HUES64 (cell line): ENCODE results near the gene ATP6V1B1.
"Not testable (repeated sequence)": the region's sequence is repeated elsewhere in the genome, so short reads cannot be mapped to it uniquely, and the experiment has no call there.

Experiments used
- H3K27ac ChIP-seq: 2 replicates; pipeline ENCODE4 v1.7.0; 2013; ENCODE audit warnings: low read depth, low read length, inconsistent platforms
- H3K27me3 ChIP-seq: 2 replicates; pipeline ENCODE4 v1.6.1; 2013; ENCODE audit warnings: mild to moderate bottlenecking, low read length; ENCODE audit not compliant: insufficient read depth
- H3K36me3 ChIP-seq: 2 replicates; pipeline ENCODE4 v1.6.1; 2013; ENCODE audit warnings: mild to moderate bottlenecking, low read length; ENCODE audit not compliant: insufficient read depth
- H3K4me1 ChIP-seq: 2 replicates; pipeline ENCODE4 v1.6.1; 2013; ENCODE audit warnings: mild to moderate bottlenecking, low read length, moderate library complexity; ENCODE audit not compliant: insufficient read depth
- H3K4me3 ChIP-seq: 2 replicates; pipeline ENCODE4 v1.5.1; 2013; ENCODE audit warnings: mild to moderate bottlenecking, low read length, moderate library complexity
- H3K9ac ChIP-seq: 2 replicates; pipeline ENCODE4 v1.6.1; 2013; ENCODE audit warnings: mild to moderate bottlenecking, low read depth, low read length
- H3K9me3 ChIP-seq: 2 replicates; pipeline ENCODE4 v1.6.1; 2013; ENCODE audit warnings: low read depth, low read length; ENCODE audit not compliant: insufficient read depth
- WGBS: fragments of 150-250, 120-280 bp; methylation state at CpG from one replicate; pipeline ENCODE4 v1.1.7; 2013; ENCODE audit warnings: missing lambda C conversion rate; 5-methylcytosine and 5-hydroxymethylcytosine counted together

Gene ATP6V1B1

GRCh38 chr2:70988151-70988550 lies 52.5 kb downstream of the ATP6V1B1 start:
- Histone ChIP-seq H3K27me3 (peaks cover under 1% of the 10 kb centered on the region; the same call in 1 of the 2 replicates), H3K36me3 (peaks cover 39% of the 10 kb centered on the region), H3K27ac (no peak overlapping the region), H3K4me1 (0 out of 2 replicates have a peak, but pooled peaks cover 3% of the 10 kb centered on the region), H3K9me3 (no peaks in the 10 kb centered on the region), H3K9ac (no peak overlapping the region), H3K4me3 (no peak overlapping the region)
- 87% methylated on average over 4 of the region's 4 CpGs for WGBS

GRCh38 chr2:70988726-70989648 lies 53.3 kb downstream of the ATP6V1B1 start:
- H3K27ac ChIP-seq: no peak overlapping the region

DNA sequence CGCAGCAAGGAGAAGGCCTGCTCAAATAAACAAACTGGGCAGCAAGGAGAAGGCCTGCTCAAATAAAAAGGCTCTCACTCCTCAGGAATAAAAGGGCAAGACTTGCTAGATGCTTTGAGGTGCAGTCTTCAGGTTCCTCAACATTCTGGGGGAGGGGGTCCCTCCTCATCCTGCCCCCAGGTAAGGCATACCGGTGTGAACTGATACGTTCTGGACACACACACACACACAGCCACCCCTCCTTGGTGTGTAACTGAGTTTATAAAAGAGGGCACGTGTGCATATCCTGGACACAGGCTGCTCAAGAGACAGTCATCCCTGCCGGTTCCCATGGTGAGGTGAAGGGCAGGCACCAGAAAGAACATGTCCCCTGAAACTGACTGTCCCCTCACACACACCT lies 54.5 kb downstream of the ATP6V1B1 start:
- no peaks in the 10 kb centered on the region for H3K27me3 ChIP-seq
- no peak overlapping the region for H3K9ac ChIP-seq
- WGBS: 94% methylated on average over 3 of the region's 5 CpGs
- no peak overlapping the region for H3K27ac ChIP-seq
- H3K4me3 ChIP-seq: no peak overlapping the region
- H3K9me3 ChIP-seq: no peaks in the 10 kb centered on the region
- H3K36me3 ChIP-seq: peaks cover 39% of the 10 kb centered on the region
- peaks cover 8% of the 10 kb centered on the region; the same call in 1 of the 2 replicates for H3K4me1 ChIP-seq

More at GRCh38 chr2:70988726-70989648, 53.3 kb downstream of the ATP6V1B1 start:
- Histone ChIP-seq H3K4me1 (peaks cover 11% of the 10 kb centered on the region; the same call in 1 of the 2 replicates), H3K4me3 (no peak overlapping the region), H3K27me3 (no peaks in the 10 kb centered on the region), H3K9me3 (no peaks in the 10 kb centered on the region), H3K36me3 (peaks cover 39% of the 10 kb centered on the region), H3K9ac (no peak overlapping the region)
- WGBS: 90% methylated on average over 16 of the region's 16 CpGs

DNA sequence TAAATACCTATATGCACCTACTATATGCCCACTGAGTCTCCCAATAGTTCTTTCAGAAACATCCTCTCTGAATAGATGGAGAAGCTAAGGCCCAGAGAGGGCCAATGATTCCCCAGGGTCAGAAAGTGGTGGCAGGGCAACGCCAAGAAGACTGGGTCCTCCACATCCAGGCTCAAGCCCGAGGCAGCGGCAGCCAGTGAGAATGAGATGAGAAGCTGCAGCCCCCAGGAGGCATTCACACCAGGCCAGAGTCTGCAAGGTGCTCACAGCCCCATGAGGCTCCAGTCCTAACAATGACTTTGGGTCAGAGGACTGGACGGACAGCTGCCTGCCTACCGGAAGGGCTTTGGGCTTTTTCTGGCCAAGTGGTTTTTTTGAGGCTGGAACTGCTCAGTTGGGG lies 55.4 kb downstream of the ATP6V1B1 start:
- H3K36me3 ChIP-seq: peaks cover 34% of the 10 kb centered on the region
- 94% methylated on average over 5 of the region's 5 CpGs for WGBS
- no peak overlapping the region for H3K27ac ChIP-seq
- H3K4me3 ChIP-seq: no peak overlapping the region
- no peaks in the 10 kb centered on the region for H3K27me3 ChIP-seq
- peaks cover 8% of the 10 kb centered on the region; the same call in 1 of the 2 replicates for H3K4me1 ChIP-seq
- no peaks in the 10 kb centered on the region for H3K9me3 ChIP-seq
- no peak overlapping the region for H3K9ac ChIP-seq

DNA sequence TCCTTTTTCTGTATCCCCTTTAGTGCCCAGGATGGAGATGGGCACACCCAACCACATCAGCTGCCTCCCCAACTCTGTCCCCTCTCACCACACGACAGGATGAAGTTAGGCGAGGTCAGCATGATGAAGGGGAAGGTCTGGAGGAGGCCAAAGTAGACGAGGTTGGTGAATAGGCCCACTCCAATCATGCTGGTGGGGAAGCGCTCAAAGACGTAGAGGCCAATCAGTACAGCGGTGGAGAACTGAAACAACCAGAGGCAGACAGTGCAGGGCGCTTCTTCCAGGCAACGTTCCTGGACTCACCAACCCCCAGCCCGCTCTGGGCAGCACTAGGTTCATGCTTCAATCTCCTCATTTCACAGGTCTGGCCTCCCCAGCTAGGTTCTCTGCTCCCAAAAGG lies 56.0 kb downstream of the ATP6V1B1 start:
- WGBS: 94% methylated on average over 9 of the region's 9 CpGs
- H3K4me3 ChIP-seq: no peak overlapping the region
- H3K36me3 ChIP-seq: peaks cover 29% of the 10 kb centered on the region
- H3K27me3 ChIP-seq: no peaks in the 10 kb centered on the region
- H3K27ac ChIP-seq: no peak overlapping the region
- peaks cover 8% of the 10 kb centered on the region; the same call in 1 of the 2 replicates for H3K4me1 ChIP-seq
- no peaks in the 10 kb centered on the region for H3K9me3 ChIP-seq
- H3K9ac ChIP-seq: no peak overlapping the region

DNA sequence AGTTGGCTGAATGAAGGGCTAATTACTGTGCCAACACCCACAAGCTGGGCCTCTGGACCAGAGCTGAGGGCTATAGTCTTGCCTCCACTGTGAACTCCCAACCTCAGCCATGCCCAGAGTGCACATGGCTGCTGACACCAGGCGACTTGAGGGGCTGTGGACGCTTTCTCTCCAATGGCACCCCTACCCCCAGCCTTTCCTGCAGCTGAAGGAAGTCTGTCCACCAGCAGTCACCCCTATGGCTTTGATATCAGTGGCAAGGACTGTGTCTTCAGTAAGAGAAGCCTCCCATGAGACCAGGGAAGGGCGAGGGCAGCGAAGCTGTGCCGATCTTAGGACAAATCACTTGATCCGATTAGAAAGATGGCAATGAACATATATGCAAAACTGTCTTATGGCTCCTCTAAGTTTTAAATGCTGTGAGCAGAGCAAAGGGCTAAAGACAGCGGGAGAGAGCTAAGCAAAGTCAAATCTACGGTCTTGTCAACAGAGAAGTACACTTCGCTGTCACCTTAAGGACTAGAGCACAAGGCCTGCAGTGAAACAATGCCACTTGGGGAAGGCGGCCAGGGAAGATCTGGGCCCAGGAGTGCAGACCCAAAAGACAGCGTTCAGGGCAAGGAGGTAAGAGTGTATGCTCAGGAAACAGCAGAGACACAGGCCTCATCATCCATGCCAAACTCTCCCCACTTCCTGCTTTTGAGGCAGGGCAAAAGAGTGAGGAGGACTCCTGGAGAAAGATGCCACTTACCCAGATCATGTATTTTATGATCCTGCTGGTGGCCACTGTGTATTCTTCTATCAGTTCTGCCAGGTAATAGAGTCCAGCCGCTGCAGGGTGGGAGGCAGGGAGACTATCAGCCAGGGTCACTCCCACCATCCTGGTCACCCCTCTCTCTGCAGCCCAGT lies 57.5 kb downstream of the ATP6V1B1 start:
- no peak overlapping the region for H3K27ac ChIP-seq
- peaks cover 3% of the 10 kb centered on the region for H3K27me3 ChIP-seq
- no peaks in the 10 kb centered on the region for H3K9me3 ChIP-seq
- peaks cover 23% of the 10 kb centered on the region for H3K36me3 ChIP-seq
- 94% methylated on average over 12 of the region's 12 CpGs for WGBS
- 0 out of 2 replicates have a peak overlapping the region, but pooled peaks have one; percentile 68 for H3K9ac ChIP-seq
- H3K4me1 ChIP-seq: peaks cover 8% of the 10 kb centered on the region; the same call in 1 of the 2 replicates
- peak overlapping the region; percentile 82 for H3K4me3 ChIP-seq

DNA sequence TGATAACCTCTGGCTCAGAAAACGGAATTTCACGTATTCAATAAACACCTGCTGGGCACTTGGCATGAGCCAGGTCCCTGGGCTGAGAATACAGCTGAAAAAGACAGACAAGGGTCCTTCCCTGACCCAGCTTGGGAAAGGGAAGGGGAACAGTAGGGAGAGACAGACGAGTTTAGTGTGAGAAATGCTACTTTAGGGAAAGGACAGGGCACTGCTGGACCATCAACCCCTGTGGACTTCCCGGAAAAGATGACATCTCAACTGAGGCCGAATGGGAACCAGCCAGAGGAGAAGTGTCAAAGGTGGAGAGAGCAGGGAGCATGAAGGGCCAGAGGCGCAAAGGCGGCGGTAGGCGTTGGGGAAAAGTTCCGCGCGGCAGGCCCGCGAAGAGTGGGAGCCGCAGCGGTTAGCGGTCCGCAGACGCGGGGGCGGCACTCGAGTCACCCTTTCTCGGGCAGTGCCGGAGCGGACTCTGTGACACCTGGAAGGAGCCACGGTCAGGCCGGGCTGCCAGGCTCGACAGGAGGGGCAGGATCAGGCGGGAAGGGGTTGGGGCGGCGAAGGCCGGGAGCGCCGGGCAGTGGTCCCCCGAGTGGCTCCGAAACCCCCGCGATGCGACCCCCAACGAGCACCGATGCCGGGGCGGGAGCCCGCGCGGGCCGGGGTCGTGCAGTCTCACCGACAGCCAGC lies 58.5 kb downstream of the ATP6V1B1 start:
- peak overlapping the region; percentile 82 for H3K4me3 ChIP-seq
- 2% methylated on average over 49 of the region's 49 CpGs for WGBS
- peak overlapping the region; percentile 68 for H3K9ac ChIP-seq
- no peaks in the 10 kb centered on the region for H3K9me3 ChIP-seq
- H3K27ac ChIP-seq: no peak overlapping the region
- H3K27me3 ChIP-seq: peaks cover 12% of the 10 kb centered on the region
- H3K36me3 ChIP-seq: peaks cover 14% of the 10 kb centered on the region
- peaks cover 8% of the 10 kb centered on the region; the same call in 1 of the 2 replicates for H3K4me1 ChIP-seq

GRCh38 chr2:70994699-70995425 lies 59.2 kb downstream of the ATP6V1B1 start, which contains the start of gene TEX261:
TEX261 (minus strand) TSS chr2:70994873; CDS start chr2:70994757, 116 bp downstream.
- Histone ChIP-seq H3K4me1 (peaks cover 8% of the 10 kb centered on the region; the same call in 1 of the 2 replicates), H3K9me3 (no peaks in the 10 kb centered on the region), H3K27ac (no peak within 1 kb of the TSS), H3K4me3 (peak within 1 kb of the TSS; percentile 82), H3K36me3 (peaks cover 7% of the 10 kb centered on the region), H3K27me3 (peaks cover 12% of the 10 kb centered on the region), H3K9ac (peak within 1 kb of the TSS; percentile 68)
- under 1% methylated on average over 65 of the region's 65 CpGs for WGBS

DNA sequence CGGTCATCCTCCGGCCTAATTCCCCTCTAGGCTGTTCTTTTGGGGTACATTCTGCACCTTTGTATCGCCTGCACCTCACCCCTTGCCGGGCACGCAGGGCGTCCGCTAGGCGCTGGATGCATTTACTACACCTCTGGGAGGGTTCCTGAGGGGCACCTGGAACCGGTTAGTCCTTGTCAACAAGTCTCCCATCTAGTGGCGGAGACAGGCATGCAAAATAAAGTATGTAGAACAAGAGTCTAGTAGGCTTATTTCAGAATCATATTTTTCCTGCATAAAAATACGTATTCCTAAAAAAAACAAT lies 59.7 kb downstream of the ATP6V1B1 start:
- H3K27me3 ChIP-seq: peaks cover 12% of the 10 kb centered on the region
- peak overlapping the region; percentile 54; the same call in 1 of the 2 replicates for H3K9ac ChIP-seq
- H3K4me3 ChIP-seq: peak overlapping the region; percentile 82
- peaks cover 4% of the 10 kb centered on the region for H3K36me3 ChIP-seq
- H3K4me1 ChIP-seq: peaks cover 8% of the 10 kb centered on the region; the same call in 1 of the 2 replicates
- no peak overlapping the region for H3K27ac ChIP-seq
- H3K9me3 ChIP-seq: no peaks in the 10 kb centered on the region
- WGBS: under 1% methylated on average over 11 of the region's 11 CpGs

GRCh38 chr2:70998885-70999284 lies 63.2 kb downstream of the ATP6V1B1 start:
- H3K4me3 ChIP-seq, H3K9ac ChIP-seq, H3K27ac ChIP-seq, H3K9me3 ChIP-seq, H3K36me3 ChIP-seq: not testable (repeated sequence)
- 97% methylated on average over 4 of the region's 4 CpGs for WGBS
- H3K27me3 ChIP-seq: peaks cover 12% of the 10 kb centered on the region
- H3K4me1 ChIP-seq: peaks cover 16% of the 10 kb centered on the region; the same call in 1 of the 2 replicates
